Body of pancreas (tissue), 4 donors: ENCODE data around the gene MRPL17. TPM values are rescaled to one million over a fixed set of nuclear protein-coding genes. Genes with fewer than 3 reads are reported as not detected.

Experiments used
- ATAC-seq: fragments of 150-250 bp; one replicate; pipeline ENCODE4 v1.9.1; 2016
- DNase-seq, 4 donors: peaks; one replicate each; pipeline ENCODE4 v3.0.0-alpha.2; 2019
- H3K27ac ChIP-seq, 4 donors: fragments of 200-600 bp; sonication (generic); 1 replicate in 3 of 4; 2 replicates in 1 of 4; pipeline versions ENCODE4 v1.5.1 to v1.6.1; 2016 to 2019; ENCODE audit warnings: mild to moderate bottlenecking in 1 of 4, mixed read lengths in 1 of 4, moderate library complexity in 1 of 4
- H3K27me3 ChIP-seq, 2 donors: fragments of 200-600 bp; sonication (generic); one replicate each; pipeline ENCODE4 v1.6.0; 2016; ENCODE audit warnings: mild to moderate bottlenecking in 1 of 2
- H3K36me3 ChIP-seq, 2 donors: fragments of 200-600 bp; sonication (generic); replicated peaks in 1 of 2; 2 replicates each; pipeline ENCODE4 v1.5.1; 2016; ENCODE audit warnings: low read depth in 2 of 2; ENCODE audit not compliant: insufficient read depth in 1 of 2
- H3K4me1 ChIP-seq: fragments of 200-600 bp; sonication (generic); one replicate; pipeline ENCODE4 v1.6.0; 2016
- H3K4me3 ChIP-seq, 2 donors: fragments of 200-600 bp; sonication (generic); 1 replicate in 1 of 2; 2 replicates in 1 of 2; pipeline ENCODE4 v1.5.1; 2016 to 2019
- H3K9me3 ChIP-seq, 3 donors: fragments of 200-600 bp; sonication (generic); 1 replicate in 2 of 3; 2 replicates in 1 of 3; pipeline ENCODE4 v1.5.1; 2016
- POLR2A ChIP-seq, 3 donors: fragments of 450-650 bp; IDR thresholded peaks; one replicate each; pipeline ENCODE4 v1.6.1; 2016; ENCODE audit warnings: antibody characterized with exemption in 3 of 3, mild to moderate bottlenecking in 2 of 3
- WGBS, 2 donors: methylation state at CpG; one replicate each; pipeline ENCODE4 v1.1.5; 2017; 5-methylcytosine and 5-hydroxymethylcytosine counted together
- intact Hi-C: fragments of 100-400 bp; cut with DNase I; formaldehyde crosslinking; loops from one replicate; pipeline ENCODE4 v1.15.1; 2023
- total RNA-seq, 2 donors: library from RNA; depleted of rRNA; stranded (reverse); fragments of >200 nt; gene quantifications; one replicate each; pipeline ENCODE4 v1.1.0, GENCODE V29; 2016
- TF ChIP-seq, protein P1 (sequence below), 7 experiments: fragments of 450-650 bp in 4 of 7; fragments of 200-600 bp in 3 of 7; sonication (generic) in 3 of 7; IDR thresholded peaks; one replicate each; pipeline ENCODE4 v1.5.1; 2016 to 2019; ENCODE audit warnings: antibody characterized with exemption in 7 of 7

MRPL17 gene
- total RNA-seq, 2 donors from 2014 or later: 19.4 to 263 TPM

DNA sequence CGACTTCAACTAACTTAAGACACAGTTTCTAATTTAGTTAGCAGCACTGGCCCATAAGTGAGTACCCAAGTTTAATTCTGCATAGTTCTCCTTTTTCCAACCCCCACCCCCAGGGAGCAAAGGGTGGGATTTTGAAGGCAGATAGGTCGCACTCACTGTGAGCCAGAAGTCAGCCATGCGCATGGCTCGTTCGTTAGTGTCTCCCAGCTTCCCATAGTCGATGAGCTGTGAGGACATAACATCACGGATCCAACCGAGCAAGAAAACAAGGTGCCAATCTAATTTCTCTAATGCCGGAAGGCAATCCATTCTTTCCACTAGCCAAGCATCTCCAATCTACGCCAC, 577 bp downstream of the MRPL17 start:
- ATAC-seq (no peak), DNase-seq (no peak)
- Histone ChIP-seq H3K27me3 (no peaks in the 10 kb centered on the region), H3K9me3 (no peaks in the 10 kb centered on the region), H3K27ac (peak overlapping the region; percentile 42 to 92 (median 86)), H3K36me3 (peaks cover 0 to 3% of the 10 kb centered on the region in 2 donors), H3K4me1 (peaks cover 23% of the 10 kb centered on the region), H3K4me3 (peak overlapping the region; percentile 83 to 88)
- intact Hi-C loops: no loop called here
- TF ChIP-seq, protein P1, sequence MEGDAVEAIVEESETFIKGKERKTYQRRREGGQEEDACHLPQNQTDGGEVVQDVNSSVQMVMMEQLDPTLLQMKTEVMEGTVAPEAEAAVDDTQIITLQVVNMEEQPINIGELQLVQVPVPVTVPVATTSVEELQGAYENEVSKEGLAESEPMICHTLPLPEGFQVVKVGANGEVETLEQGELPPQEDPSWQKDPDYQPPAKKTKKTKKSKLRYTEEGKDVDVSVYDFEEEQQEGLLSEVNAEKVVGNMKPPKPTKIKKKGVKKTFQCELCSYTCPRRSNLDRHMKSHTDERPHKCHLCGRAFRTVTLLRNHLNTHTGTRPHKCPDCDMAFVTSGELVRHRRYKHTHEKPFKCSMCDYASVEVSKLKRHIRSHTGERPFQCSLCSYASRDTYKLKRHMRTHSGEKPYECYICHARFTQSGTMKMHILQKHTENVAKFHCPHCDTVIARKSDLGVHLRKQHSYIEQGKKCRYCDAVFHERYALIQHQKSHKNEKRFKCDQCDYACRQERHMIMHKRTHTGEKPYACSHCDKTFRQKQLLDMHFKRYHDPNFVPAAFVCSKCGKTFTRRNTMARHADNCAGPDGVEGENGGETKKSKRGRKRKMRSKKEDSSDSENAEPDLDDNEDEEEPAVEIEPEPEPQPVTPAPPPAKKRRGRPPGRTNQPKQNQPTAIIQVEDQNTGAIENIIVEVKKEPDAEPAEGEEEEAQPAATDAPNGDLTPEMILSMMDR (IDR thresholded peaks at IDR 0.05): no peak
- no peak for TF ChIP-seq POLR2A (IDR thresholded peaks at IDR 0.05)
- 0 to 2% methylated on average over 10 of the region's 10 CpGs for WGBS, 2 donors

DNA sequence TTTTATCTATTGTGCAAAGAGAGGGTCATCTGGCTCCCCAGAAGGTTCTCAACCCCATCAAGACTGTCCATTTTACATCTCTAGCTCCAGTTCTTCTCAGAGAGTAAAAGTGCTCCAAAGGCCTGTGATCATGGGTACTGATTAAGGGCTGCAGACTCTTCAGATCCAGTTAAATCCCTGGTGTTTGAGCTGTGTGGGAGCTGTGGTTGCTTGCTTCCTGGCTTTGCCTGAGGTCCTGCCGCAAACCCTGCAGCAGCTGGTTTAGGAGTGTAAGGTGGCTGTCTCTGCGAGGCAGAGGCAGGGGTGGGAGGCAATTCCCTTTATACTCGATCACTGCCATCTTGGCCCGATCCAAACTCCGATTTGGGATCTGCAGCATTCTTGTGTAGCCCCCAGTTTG, 1.2 kb downstream of the MRPL17 start:
- DNase-seq: peak in 2 of 4 donors; percentile 12 to 16
- peak overlapping the region in 1 of 4 donors; percentile 92 for H3K27ac ChIP-seq
- peak overlapping the region; percentile 83 to 88 for H3K4me3 ChIP-seq
- no peaks in the 10 kb centered on the region for H3K9me3 ChIP-seq
- peaks cover 0 to 3% of the 10 kb centered on the region in 2 donors for H3K36me3 ChIP-seq
- intact Hi-C loops: no loop called here
- H3K27me3 ChIP-seq: no peaks in the 10 kb centered on the region
- ATAC-seq: no peak
- no peak for TF ChIP-seq POLR2A (IDR thresholded peaks at IDR 0.05)
- TF ChIP-seq, protein P1 (IDR thresholded peaks at IDR 0.05): no peak
- WGBS, 2 donors: 0 to 5% methylated on average over 3 to 5 of the region's 5 CpGs
- peaks cover 23% of the 10 kb centered on the region for H3K4me1 ChIP-seq

DNA sequence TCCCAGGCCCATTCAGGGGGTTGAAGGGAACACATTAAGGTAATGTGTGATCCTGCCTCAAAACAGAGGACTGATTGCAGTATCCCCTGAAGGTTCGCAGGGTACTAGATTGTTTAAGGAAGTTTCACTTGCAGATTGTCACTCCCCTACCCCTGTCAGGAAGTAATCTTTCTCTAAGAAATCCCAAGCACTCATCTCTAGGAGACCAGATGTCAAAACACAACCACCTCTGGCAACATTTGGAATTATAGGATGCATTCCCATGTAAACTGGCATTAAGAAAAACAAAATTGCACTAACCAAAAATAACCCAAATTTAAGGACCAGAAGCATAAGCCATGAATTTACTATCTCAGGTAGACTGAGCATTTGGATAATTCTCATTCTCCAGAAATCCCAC, 1.6 kb downstream of the MRPL17 start:
- Histone ChIP-seq H3K9me3 (no peaks in the 10 kb centered on the region), H3K27me3 (no peaks in the 10 kb centered on the region), H3K36me3 (peaks cover 0 to 3% of the 10 kb centered on the region in 2 donors), H3K4me1 (peaks cover 23% of the 10 kb centered on the region), H3K27ac (no peak overlapping the region), H3K4me3 (no peak overlapping the region)
- DNase-seq: no peak
- TF ChIP-seq, protein P1 (IDR thresholded peaks at IDR 0.05): no peak
- no peak for TF ChIP-seq POLR2A (IDR thresholded peaks at IDR 0.05)
- WGBS, 2 donors: 38% methylated on average over 1 of the region's 1 CpG
- ATAC-seq: no peak
- intact Hi-C loops: no loop called here

DNA sequence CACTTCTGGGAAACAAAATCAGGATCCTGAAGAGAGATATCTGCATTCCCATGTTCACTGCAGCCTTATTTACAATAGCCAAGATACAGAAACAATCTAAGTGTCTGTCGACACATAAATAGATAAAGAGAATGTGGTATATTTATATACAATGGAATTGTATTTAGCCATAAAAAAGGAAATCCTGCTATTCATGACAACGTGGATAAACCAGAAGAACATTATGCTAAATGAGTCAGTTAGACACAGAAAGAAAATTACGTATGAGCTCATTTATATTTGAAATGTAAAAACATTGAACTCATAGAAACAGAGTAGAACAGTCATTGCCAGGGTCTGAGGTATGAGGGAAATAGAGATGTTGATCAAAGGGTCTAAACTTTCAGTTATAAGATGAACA, 6.1 kb downstream of the MRPL17 start:
- WGBS, 2 donors: 69 to 81% methylated on average over 3 of the region's 3 CpGs
- Histone ChIP-seq H3K4me3 (no peak overlapping the region), H3K4me1 (peaks cover 14% of the 10 kb centered on the region), H3K36me3 (peaks cover 0 to 3% of the 10 kb centered on the region in 2 donors), H3K9me3 (no peaks in the 10 kb centered on the region), H3K27me3 (no peaks in the 10 kb centered on the region), H3K27ac (no peak overlapping the region)
- intact Hi-C loops: loop anchor here (10.0 kb wide), 1 partner anchor 52 kb away; no protein-coding TSS in a partner anchor
- DNase-seq (no peak), ATAC-seq (no peak)
- TF ChIP-seq, protein P1 (IDR thresholded peaks at IDR 0.05): no peak
- TF ChIP-seq POLR2A (IDR thresholded peaks at IDR 0.05): no peak

DNA sequence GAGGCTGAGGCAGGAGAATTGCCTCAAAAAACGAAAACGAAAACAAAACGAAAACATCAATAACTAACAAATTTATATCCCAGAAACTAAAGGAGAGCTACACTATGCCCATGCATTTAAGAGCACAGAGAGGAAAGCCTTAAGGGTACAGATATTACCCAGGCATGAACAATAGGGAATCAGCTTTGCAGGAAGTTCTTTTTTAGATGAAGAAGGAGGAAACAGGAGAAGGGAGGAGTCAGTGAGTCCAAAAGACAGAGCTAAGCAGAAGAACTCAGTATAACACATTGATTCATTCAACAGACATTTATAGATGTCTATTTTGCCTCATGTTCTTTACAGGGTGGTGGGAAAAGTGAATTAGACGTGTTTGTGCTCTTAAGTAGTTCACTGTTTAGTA, 8.3 kb downstream of the MRPL17 start:
- H3K4me3 ChIP-seq: no peak overlapping the region

More for the DNA sequence above, 8.3 kb downstream of the MRPL17 start:
- intact Hi-C loops: loop anchor here (10.0 kb wide), 1 partner anchor 50 kb away; no protein-coding TSS in a partner anchor
- H3K36me3 ChIP-seq: no peaks in the 10 kb centered on the region
- no peaks in the 10 kb centered on the region for H3K9me3 ChIP-seq
- no peak for ATAC-seq
- H3K4me1 ChIP-seq: no peaks in the 10 kb centered on the region
- no peak overlapping the region for H3K27ac ChIP-seq
- 79 to 82% methylated on average over 4 of the region's 4 CpGs for WGBS, 2 donors
- TF ChIP-seq, protein P1 (IDR thresholded peaks at IDR 0.05): no peak
- TF ChIP-seq POLR2A (IDR thresholded peaks at IDR 0.05): no peak
- no peaks in the 10 kb centered on the region for H3K27me3 ChIP-seq
- no peak for DNase-seq
